ENCODE data around the gene TRIM29. TPM values are rescaled to one million over a fixed set of nuclear protein-coding genes. Genes with fewer than 3 reads are reported as not detected.

TRIM29 gene
- total RNA-seq, 1 donor from 2014 or later = 56.7 TPM

DNA sequence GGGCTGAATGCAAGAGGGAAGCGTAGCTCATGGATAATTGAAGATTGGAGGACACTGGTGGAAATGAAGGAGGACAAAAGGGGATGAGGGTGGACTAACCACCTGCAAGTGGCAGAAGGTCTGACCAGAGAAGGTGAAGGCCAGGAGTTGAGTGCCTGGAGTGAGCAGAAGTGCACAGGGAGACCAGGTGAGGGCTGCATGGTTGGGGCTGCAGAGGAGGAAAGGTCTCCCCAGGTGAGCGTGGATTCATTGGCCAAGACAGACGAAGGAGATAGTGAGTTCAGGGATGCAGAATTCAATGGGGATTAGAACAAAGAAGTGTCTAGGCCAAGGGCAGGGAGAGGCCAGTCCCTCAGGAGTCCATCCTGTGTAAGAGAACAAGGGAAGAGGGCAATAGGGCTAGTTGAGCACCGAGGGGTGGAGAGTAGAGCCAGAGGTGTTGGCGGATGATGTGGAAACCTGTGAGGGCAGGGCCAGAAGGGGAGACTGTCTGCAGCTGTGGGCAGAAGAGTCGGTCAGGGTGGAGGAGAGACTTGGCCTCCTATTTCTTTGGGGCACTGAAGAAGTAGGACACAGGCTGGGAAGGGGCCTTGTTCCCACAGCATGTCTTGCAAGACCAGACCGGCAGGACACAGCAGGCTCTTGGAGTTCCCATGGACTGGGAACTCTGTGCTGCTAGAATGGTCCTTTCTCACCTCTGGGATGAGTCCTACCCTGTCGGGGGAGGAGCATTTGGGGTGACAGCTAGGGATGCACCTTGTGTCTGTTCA lies 6.7 kb downstream of the TRIM29 start:
- H3K27ac Mint-ChIP-seq = peak overlapping the region; percentile 71
- H3K4me3 Mint-ChIP-seq = peak overlapping the region; percentile 63
- peaks cover 7% of the 10 kb centered on the region for H3K4me1 Mint-ChIP-seq (ENCODE audit: unreplicated experiment)
- H3K36me3 Mint-ChIP-seq = peaks cover 10% of the 10 kb centered on the region
- no peaks in the 10 kb centered on the region for H3K9me3 Mint-ChIP-seq
- H3K27me3 Mint-ChIP-seq = peaks cover 11% of the 10 kb centered on the region
- no peak for DNase-seq (ENCODE audit: extremely low spot score, unreplicated experiment)
- TF ChIP-seq, protein P1, sequence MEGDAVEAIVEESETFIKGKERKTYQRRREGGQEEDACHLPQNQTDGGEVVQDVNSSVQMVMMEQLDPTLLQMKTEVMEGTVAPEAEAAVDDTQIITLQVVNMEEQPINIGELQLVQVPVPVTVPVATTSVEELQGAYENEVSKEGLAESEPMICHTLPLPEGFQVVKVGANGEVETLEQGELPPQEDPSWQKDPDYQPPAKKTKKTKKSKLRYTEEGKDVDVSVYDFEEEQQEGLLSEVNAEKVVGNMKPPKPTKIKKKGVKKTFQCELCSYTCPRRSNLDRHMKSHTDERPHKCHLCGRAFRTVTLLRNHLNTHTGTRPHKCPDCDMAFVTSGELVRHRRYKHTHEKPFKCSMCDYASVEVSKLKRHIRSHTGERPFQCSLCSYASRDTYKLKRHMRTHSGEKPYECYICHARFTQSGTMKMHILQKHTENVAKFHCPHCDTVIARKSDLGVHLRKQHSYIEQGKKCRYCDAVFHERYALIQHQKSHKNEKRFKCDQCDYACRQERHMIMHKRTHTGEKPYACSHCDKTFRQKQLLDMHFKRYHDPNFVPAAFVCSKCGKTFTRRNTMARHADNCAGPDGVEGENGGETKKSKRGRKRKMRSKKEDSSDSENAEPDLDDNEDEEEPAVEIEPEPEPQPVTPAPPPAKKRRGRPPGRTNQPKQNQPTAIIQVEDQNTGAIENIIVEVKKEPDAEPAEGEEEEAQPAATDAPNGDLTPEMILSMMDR (conservative IDR thresholded peaks at IDR 0.05) = no peak

GRCh38 chr11:120130176-120130980 lies 7.5 kb downstream of the TRIM29 start:
- no peak for DNase-seq (ENCODE audit: extremely low spot score, unreplicated experiment)
- peaks cover 10% of the 10 kb centered on the region for H3K36me3 Mint-ChIP-seq
- TF ChIP-seq, protein P1 (conservative IDR thresholded peaks at IDR 0.05) = no peak
- peak overlapping the region; percentile 71 for H3K27ac Mint-ChIP-seq
- H3K4me3 Mint-ChIP-seq = peak overlapping the region; percentile 63
- H3K9me3 Mint-ChIP-seq = no peaks in the 10 kb centered on the region
- H3K27me3 Mint-ChIP-seq = peaks cover 11% of the 10 kb centered on the region
- H3K4me1 Mint-ChIP-seq (ENCODE audit: unreplicated experiment) = peaks cover 7% of the 10 kb centered on the region

DNA sequence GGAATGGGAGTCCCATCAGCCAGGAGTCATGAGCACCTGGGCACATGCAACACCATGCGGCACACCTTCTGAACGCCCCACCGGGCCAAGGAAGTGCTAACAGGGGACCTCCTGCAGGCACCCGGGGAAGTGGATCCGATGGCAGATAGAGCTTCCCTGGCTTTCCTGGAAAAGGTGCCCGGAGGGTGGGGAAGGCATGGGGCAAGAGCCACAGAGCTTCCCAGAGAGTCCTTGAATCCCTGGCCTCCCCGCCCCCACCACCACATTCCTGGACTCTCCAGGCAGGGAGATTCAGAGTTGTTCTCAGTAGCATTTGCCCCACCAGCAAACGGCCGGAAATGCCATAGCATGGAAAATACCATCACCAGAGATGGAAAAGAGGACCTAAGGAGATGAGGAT lies 8.3 kb downstream of the TRIM29 start:
- TF ChIP-seq, protein P1 (conservative IDR thresholded peaks at IDR 0.05) = no peak
- Mint-ChIP-seq H3K4me3 (no peak overlapping the region), H3K27me3 (peaks cover 11% of the 10 kb centered on the region), H3K9me3 (no peaks in the 10 kb centered on the region), H3K36me3 (peaks cover 10% of the 10 kb centered on the region), H3K4me1 (ENCODE audit: unreplicated experiment) (peaks cover 7% of the 10 kb centered on the region), H3K27ac (peak overlapping the region; percentile 92)
- no peak for DNase-seq (ENCODE audit: extremely low spot score, unreplicated experiment)

DNA sequence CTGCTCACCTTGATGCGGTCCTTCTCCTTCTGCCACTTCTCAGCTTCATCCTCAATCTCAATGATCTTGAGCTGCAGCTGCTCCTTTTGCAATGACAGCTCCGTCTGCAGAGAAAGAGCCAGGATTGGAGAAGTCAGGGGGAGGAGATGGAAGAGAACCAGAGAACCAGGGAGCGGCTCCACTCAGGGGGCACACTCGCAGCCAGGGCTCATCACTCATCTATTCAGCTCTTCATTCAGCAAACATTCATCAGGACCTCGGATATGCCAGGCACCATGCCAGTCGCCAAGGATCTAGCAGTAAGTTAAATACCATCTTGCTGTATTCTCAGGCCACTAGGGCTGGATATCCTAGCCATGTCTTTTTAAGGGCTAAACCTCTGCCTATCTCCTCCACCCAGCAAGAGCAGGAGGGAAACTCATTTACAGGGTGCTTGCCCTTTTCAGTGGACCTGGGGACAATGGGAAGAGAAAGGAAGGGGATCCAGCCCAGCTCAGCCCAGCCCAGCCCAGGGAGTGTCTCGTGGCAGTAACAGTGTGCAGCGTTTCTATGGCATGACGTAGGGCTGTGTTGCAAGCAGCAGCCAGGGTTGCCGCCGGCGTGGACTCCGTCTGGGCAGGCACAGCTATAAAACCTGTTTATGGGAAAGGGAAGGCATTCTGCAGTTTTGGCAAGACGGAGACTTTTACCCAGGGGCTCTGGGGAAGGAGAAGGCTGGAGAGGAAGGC lies 9.4 kb downstream of the TRIM29 start:
- peaks cover 9% of the 10 kb centered on the region for H3K4me1 Mint-ChIP-seq (ENCODE audit: unreplicated experiment)
- H3K36me3 Mint-ChIP-seq = peaks cover 12% of the 10 kb centered on the region
- no peak for DNase-seq (ENCODE audit: extremely low spot score, unreplicated experiment)
- H3K4me3 Mint-ChIP-seq = peak overlapping the region; percentile 63
- TF ChIP-seq, protein P1 (conservative IDR thresholded peaks at IDR 0.05) = no peak
- peak overlapping the region; percentile 92 for H3K27ac Mint-ChIP-seq
- peaks cover 11% of the 10 kb centered on the region for H3K27me3 Mint-ChIP-seq
- no peaks in the 10 kb centered on the region for H3K9me3 Mint-ChIP-seq

DNA sequence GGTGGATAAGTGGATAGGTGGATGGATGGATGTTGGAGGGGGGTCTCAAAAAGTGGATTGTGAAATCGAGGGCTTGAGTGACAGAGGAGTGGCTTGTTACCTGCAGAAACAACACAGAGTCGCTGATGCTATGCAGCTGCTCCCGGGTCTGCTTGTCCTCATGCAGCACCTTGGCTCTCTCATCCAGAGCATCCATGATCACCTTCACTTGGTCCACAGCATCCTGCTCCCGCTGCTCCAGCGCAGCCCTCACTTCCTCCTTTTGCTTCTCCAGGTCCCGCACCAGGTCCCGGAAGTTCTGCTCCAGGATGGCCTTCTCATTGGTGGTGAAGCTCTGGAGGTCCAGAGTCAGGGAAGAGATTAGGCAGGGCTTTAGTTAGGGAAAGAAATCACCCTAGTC lies 10.7 kb downstream of the TRIM29 start:
- TF ChIP-seq, protein P1 (conservative IDR thresholded peaks at IDR 0.05) = no peak
- DNase-seq (ENCODE audit: extremely low spot score, unreplicated experiment) = no peak
- peaks cover 11% of the 10 kb centered on the region for H3K4me1 Mint-ChIP-seq (ENCODE audit: unreplicated experiment)
- no peak overlapping the region for H3K4me3 Mint-ChIP-seq
- peaks cover 14% of the 10 kb centered on the region for H3K36me3 Mint-ChIP-seq
- peaks cover 14% of the 10 kb centered on the region for H3K27me3 Mint-ChIP-seq
- H3K9me3 Mint-ChIP-seq = no peaks in the 10 kb centered on the region
- H3K27ac Mint-ChIP-seq = peak overlapping the region; percentile 10

Measured in type B pancreatic cell (in vitro differentiated cells).